Central memory CD8-positive, alpha-beta T cell (primary cell): ENCODE measurements around the gene CRYGB.

Experiments used
- ATAC-seq: fragments of 150-1000 bp; cut with Tn5 transposase; replicated peaks from 2 replicates; pipeline ENCODE4 v1.10.0; 2022; ENCODE audit warnings: mild to moderate bottlenecking, moderate FRiP score, moderate number of reproducible peaks; ENCODE audit not compliant: poor library complexity, severe bottlenecking; ENCODE audit errors: extremely low read depth
- DNase-seq, 2 donors: peaks; one replicate each; pipeline ENCODE4 v3.0.0; 2021; ENCODE audit warnings: low spot score in 2 of 2
- H3K27ac Mint-ChIP-seq: one replicate; pipeline ENCODE4 v1.8.0; 2022; ENCODE audit warnings: low read depth, mild to moderate bottlenecking, moderate library complexity, mixed read lengths
- H3K27me3 Mint-ChIP-seq: one replicate; pipeline ENCODE4 v1.8.0; 2022; ENCODE audit warnings: mixed read lengths
- H3K36me3 Mint-ChIP-seq: one replicate; pipeline ENCODE4 v1.8.0; 2022; ENCODE audit warnings: mild to moderate bottlenecking, moderate library complexity, mixed read lengths; ENCODE audit not compliant: insufficient read depth
- H3K4me1 Mint-ChIP-seq: one replicate; pipeline ENCODE4 v1.8.0; 2022; ENCODE audit warnings: mixed read lengths
- H3K4me3 Mint-ChIP-seq: one replicate; pipeline ENCODE4 v1.8.0; 2022; ENCODE audit warnings: mild to moderate bottlenecking, moderate library complexity, mixed read lengths
- H3K9me3 Mint-ChIP-seq: one replicate; pipeline ENCODE4 v1.8.0; 2022; ENCODE audit warnings: mixed read lengths

Gene CRYGB, protein sequence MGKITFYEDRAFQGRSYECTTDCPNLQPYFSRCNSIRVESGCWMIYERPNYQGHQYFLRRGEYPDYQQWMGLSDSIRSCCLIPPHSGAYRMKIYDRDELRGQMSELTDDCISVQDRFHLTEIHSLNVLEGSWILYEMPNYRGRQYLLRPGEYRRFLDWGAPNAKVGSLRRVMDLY

DNA sequence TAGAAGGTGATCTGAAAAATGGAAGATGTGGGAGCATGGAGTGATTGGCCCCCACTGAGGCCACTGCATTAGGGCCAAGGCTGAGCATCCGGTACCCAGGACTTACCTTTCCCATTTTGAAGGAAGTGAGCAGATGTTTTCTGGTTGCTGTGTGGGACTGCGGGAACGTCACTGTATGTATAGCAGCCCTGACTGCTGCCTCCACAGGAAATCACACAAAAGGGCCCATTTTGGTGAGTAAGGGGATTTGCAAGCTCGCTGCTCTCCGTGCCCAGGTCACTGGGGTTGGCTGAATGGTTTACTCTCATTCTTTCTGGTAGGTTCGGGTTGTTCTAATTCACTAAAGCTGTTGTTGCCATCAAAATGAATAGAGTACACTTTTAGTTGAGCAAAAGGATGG lies at the start of gene CRYGB:
CRYGB (minus strand) TSS at position 153 of the 400 bp plus-strand sequence; CDS start at position 115, 38 bp downstream.
- Mint-ChIP-seq H3K27me3 (peaks cover 10% of the 10 kb centered on the region), H3K4me3 (no peak within 1 kb of the TSS), H3K36me3 (peaks cover 2% of the 10 kb centered on the region), H3K9me3 (no peaks in the 10 kb centered on the region), H3K4me1 (no peaks in the 10 kb centered on the region), H3K27ac (no peak within 1 kb of the TSS)
- no peak for DNase-seq
- no peak for ATAC-seq

DNA sequence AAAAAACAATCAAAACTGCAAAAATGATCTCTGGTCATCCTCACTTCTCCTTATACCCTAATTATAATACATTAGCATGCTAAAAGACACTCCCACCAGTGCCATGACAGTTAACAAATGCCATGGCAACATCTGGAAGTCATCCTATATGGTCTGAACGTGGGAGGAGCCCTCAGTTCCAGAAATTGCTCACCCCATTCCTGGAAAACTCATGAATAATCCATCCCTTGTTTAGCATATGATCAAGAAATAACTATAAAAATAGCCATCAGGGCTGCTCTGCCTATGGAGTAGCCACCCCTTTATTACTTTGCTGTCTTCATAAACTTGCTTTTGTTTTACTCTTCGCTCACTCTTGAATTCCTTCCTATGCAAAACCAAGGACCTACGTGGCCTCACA lies 49.6 kb upstream of the CRYGB start:
- H3K27ac Mint-ChIP-seq, result no peak overlapping the region
- no peaks in the 10 kb centered on the region for H3K9me3 Mint-ChIP-seq
- no peaks in the 10 kb centered on the region for H3K4me1 Mint-ChIP-seq
- H3K4me3 Mint-ChIP-seq, result no peak overlapping the region
- ATAC-seq, result no peak
- H3K36me3 Mint-ChIP-seq, result no peaks in the 10 kb centered on the region
- DNase-seq, result no peak
- H3K27me3 Mint-ChIP-seq, result peaks cover 11% of the 10 kb centered on the region

DNA sequence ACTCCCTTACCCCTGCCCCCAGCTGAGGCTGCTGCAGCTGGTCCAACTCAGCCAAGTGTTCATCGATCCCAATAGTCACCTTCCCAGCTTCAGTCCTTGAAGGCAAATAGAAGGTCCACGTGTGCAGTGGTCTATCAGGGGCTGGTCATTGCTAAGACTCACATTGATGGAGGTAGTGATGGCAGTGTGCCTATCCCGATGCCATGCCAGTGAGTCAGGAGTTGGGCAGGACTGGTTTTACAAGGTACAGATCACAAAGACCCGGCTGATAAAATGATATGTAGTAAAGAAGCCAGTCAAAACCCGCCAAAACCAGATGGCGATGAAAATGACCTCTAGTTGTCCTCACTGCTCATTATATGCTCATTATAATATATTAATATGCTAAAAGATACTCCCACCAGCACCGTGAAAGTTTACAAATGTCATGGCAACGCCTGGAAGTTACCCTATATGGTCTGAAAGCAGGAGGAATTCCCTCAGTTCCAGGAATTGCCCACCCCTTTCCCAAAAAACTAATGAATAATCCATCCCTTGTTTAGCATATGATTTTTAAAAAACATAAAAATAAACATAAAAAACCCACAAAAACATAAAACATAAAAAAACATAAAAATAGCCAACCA lies 46.8 kb upstream of the CRYGB start:
- ATAC-seq (no peak), DNase-seq (no peak)
- H3K27ac Mint-ChIP-seq, result no peak overlapping the region
- H3K36me3 Mint-ChIP-seq, result no peaks in the 10 kb centered on the region
- no peaks in the 10 kb centered on the region for H3K9me3 Mint-ChIP-seq
- peaks cover 18% of the 10 kb centered on the region for H3K27me3 Mint-ChIP-seq
- H3K4me3 Mint-ChIP-seq, result no peak overlapping the region
- no peaks in the 10 kb centered on the region for H3K4me1 Mint-ChIP-seq

DNA sequence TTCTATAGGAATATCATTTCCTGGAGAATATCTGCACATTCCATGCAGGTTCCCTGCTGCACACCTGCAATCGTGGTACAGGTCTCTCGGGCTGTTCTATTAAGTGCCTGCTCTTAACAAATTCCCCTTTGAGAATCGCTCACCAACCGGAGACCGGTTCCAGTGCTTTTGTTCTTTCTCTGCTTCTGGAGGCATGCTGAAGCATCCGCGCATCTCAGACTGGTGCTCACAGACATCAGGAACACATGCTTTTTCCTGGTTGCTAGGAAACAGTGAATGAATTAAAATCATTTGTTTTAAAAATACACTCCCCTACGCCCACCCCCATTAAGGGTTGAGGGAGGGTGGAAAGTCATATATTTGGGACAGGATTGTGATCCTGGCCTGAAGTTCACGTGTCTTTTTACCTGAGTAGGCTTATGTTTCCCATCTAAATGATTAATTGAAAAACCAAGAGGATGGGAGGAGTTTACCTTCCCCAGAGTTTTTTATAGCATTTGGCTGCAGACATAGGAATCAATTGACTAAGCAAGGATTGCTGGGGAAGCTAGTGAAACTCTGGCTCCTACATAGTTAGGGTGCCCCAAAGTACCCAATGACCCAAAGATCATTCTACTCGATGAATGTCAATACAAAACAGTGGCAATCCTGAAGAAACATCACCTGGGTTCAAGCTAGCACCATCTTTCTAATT lies 44.0 kb upstream of the CRYGB start, which contains the start of gene C2orf80:
C2orf80 (minus strand) TSS at position 221 of the 694 bp plus-strand sequence. CDS start 3,044 bp downstream, outside the sequence.
- Mint-ChIP-seq H3K27ac (no peak within 1 kb of the TSS), H3K4me3 (no peak within 1 kb of the TSS), H3K4me1 (no peaks in the 10 kb centered on the region), H3K9me3 (no peaks in the 10 kb centered on the region), H3K27me3 (peaks cover 19% of the 10 kb centered on the region), H3K36me3 (no peaks in the 10 kb centered on the region)
- no peak for ATAC-seq
- no peak for DNase-seq

DNA sequence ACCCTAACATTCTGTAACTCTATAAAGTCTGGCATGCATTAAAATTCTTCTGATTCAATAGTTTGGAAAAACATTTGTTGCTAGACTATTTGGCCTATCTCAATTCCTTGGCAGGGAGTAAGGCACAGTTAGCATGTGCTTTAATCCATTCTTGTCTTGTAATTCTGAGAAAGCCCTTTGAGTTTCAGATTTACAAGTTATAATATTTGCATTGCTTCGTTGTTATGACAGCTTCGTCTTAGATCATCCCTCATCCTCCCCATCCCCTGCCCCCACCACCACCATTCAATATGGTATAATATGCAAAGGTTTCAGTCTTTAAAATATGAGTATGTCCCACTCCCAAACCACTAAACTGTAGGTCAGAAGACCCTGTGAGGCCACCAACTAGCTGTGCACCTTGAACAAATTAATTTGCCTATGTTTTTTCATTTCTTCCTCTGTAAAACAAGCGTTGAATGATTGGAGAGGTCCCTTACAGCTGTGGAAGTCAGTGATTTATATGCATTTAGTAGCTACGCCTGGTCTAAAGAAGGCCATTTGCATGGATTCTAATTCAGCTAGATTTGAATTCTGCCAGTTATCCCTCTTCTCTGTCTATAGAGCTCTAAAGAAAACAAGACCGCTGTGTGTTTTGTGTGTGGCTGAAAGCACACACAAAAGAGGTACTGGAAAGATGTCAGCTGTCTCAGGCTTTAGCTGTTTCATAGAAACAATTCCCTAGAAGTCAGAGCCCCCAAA lies 43.3 kb upstream of the CRYGB start:
- DNase-seq, result no peak
- Mint-ChIP-seq H3K36me3 (no peaks in the 10 kb centered on the region), H3K9me3 (no peaks in the 10 kb centered on the region), H3K27me3 (peaks cover 26% of the 10 kb centered on the region), H3K27ac (no peak overlapping the region), H3K4me1 (no peaks in the 10 kb centered on the region), H3K4me3 (no peak overlapping the region)
- ATAC-seq, result no peak

DNA sequence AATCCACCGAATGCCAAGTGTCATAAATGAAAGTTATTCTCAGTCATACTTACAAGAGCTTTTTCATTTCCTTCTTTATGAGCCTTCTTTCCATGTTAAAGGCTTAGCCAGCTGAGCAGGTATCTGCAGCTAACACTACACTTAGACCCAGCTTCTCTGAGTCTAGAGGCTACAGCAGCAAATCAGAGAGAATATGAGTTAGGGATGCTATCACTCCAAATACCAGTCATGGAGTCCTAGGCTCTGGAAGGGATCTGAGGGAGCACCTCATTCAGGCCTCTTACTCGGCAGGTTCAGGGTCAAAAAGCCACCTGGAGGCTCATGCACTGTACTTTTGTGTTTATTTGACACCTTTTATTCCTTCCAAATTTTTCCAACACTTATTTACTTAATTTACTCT lies 40.9 kb upstream of the CRYGB start:
- no peak for DNase-seq
- Mint-ChIP-seq H3K27me3 (peaks cover 45% of the 10 kb centered on the region), H3K4me3 (no peak overlapping the region), H3K4me1 (no peaks in the 10 kb centered on the region), H3K9me3 (no peaks in the 10 kb centered on the region), H3K27ac (no peak overlapping the region), H3K36me3 (no peaks in the 10 kb centered on the region)
- no peak for ATAC-seq

DNA sequence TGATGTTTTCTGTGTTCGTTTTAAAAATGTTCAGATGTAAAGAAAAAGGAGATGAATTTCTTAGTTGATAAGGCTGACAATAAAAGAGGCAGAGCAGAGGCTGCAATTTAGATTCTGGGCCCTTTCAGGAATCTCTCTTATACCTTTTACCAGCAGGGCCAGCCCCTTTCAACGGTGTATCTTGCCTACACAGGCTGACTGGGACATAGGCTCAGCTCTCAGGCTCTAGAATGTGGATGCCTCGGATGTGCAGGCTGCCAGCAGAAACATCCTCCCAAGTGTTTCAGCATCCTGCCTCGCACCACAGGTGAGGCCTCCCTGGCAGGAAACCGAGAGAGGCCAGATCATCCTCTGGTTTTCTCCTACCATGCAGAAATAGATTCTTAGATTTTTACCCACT lies 40.5 kb upstream of the CRYGB start:
- H3K9me3 Mint-ChIP-seq, result no peaks in the 10 kb centered on the region
- no peak overlapping the region for H3K27ac Mint-ChIP-seq
- no peaks in the 10 kb centered on the region for H3K4me1 Mint-ChIP-seq
- DNase-seq, result no peak
- no peaks in the 10 kb centered on the region for H3K36me3 Mint-ChIP-seq
- no peak for ATAC-seq
- no peak overlapping the region for H3K4me3 Mint-ChIP-seq
- H3K27me3 Mint-ChIP-seq, result peaks cover 45% of the 10 kb centered on the region

DNA sequence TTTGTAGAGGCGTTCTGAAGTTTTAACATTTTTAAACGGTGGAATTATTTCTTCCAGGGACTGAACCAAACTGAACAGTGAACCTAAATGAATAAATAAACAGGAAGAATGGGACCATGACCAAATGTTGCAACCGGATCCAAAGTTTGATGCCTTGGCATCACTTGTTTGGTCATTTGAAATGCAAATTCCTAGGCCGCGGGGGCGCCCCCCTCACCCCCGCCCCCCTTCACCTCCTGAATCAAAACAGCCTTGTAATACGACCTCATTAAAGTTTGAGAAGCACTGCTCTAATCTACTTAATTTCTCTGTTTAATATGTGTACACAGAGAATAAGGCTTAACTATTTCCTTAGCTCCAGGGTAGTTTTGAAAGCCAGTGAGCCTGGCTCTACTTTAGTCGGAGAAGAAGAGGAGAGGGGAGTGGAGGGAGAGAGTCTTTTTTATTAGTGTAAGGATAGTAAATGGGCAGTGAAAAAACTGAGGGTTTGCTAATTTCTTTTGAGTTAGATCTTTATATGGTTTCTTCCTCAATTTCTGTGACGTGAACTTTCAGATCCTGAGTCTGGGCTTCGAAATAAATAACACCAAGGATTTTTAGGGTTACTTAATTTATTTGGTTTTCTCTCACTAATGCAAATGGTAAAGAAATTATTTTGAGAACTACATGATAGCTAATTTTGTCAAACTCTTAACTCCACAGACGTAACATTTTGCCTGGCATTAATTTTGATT lies 38.2 kb upstream of the CRYGB start:
- H3K9me3 Mint-ChIP-seq, result no peaks in the 10 kb centered on the region

DNA sequence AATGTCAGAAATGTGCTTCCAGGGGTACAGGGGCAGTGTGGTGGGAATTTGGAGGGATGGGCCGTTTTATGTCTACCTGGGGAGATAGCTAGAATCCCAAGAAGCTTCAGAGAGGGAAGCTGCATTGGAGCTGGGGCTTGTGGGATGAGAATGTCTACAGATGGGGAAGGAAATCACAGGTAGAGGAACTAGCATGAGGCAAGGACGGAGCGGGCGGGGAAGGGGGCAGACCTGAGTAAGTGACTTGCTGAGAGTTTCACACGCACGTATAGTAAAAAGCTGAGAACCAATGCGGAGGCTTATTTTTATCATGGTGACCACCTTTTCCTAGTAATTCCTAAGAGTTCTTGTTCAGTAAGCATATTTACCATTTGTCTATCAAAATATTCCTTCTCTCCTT lies 37.6 kb upstream of the CRYGB start:
- H3K4me3 Mint-ChIP-seq, result no peak overlapping the region
- DNase-seq (no peak), ATAC-seq (no peak)
- no peak overlapping the region for H3K27ac Mint-ChIP-seq
- H3K9me3 Mint-ChIP-seq, result no peaks in the 10 kb centered on the region
- H3K36me3 Mint-ChIP-seq, result no peaks in the 10 kb centered on the region
- H3K4me1 Mint-ChIP-seq, result no peaks in the 10 kb centered on the region
- peaks cover 35% of the 10 kb centered on the region for H3K27me3 Mint-ChIP-seq

More for the DNA sequence above, 38.2 kb upstream of the CRYGB start:
- no peaks in the 10 kb centered on the region for H3K4me1 Mint-ChIP-seq
- H3K27me3 Mint-ChIP-seq, result peaks cover 35% of the 10 kb centered on the region
- no peaks in the 10 kb centered on the region for H3K36me3 Mint-ChIP-seq
- H3K27ac Mint-ChIP-seq, result no peak overlapping the region
- ATAC-seq (no peak), DNase-seq (no peak)
- H3K4me3 Mint-ChIP-seq, result no peak overlapping the region

DNA sequence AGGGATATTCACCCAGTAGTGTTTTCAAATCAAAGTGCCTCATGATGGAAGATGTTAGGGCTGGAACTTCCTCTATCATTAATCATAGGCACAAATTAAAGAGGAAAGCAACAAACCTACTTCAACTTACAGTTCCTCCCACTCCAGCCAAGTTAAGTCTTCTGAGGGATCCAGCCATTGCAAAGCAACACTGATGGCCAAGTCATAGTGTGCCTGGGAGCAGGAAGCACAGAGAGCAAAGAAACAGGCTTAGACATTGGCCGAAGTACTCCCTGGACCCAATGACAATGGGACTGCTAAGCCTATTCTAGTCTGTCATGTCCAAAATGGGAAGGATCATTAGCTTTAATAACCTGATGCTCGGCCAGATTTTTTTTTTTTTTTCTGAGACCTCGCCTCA lies 36.9 kb upstream of the CRYGB start:
- H3K27ac Mint-ChIP-seq, result no peak overlapping the region
- no peaks in the 10 kb centered on the region for H3K9me3 Mint-ChIP-seq
- no peaks in the 10 kb centered on the region for H3K36me3 Mint-ChIP-seq
- no peak for DNase-seq
- no peak overlapping the region for H3K4me3 Mint-ChIP-seq
- no peaks in the 10 kb centered on the region for H3K4me1 Mint-ChIP-seq
- H3K27me3 Mint-ChIP-seq, result peaks cover 35% of the 10 kb centered on the region
- no peak for ATAC-seq

DNA sequence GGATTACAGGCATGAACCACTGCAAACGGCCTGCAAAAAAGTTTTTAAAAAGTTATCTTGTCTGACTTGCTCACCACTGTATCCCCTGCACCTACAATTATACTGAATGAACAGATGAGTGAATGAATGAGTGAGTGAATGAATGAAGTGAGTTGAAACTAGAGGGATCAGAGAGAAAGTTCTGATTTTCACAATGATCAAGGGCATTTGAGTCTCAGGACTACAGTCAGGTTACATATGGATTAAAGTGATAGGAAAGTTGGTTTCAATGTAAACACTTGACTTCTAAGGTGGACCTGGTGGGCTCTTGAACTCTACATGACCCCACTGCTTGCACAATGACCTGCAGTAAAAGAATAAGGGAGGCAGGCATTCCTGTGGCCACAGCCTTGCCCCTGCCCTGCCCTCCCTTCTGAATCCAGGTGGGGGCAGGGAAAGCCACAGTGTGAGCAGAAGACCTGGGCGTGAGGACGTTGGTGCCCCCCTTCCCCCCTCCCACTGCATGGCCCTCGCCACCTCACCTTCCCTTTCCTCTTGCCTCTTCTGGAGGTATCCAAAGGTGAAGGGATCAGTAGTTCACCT lies 33.2 kb upstream of the CRYGB start:
- peaks cover 3% of the 10 kb centered on the region for H3K36me3 Mint-ChIP-seq
- no peaks in the 10 kb centered on the region for H3K4me1 Mint-ChIP-seq
- H3K4me3 Mint-ChIP-seq, result no peak overlapping the region
- DNase-seq (no peak), ATAC-seq (no peak)
- H3K9me3 Mint-ChIP-seq, result no peaks in the 10 kb centered on the region
- peaks cover 22% of the 10 kb centered on the region for H3K27me3 Mint-ChIP-seq
- H3K27ac Mint-ChIP-seq, result no peak overlapping the region

DNA sequence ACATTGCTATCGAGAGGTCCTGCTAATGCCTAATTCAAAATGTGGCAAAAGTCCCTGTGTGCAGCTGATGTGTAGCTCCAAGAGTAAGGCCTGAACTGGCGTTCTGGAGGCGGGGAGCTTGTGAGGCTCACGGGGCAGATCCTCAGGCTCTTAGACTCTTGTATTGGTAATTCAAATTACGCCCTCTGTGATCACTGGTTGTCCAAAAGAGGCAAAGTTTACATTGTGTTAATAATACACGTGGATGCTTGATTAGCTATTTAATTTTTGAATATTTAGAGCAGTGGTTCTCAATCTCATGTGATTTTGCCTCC lies 29.8 kb upstream of the CRYGB start:
- Mint-ChIP-seq H3K27me3 (peaks cover 28% of the 10 kb centered on the region), H3K4me3 (no peak overlapping the region), H3K4me1 (no peaks in the 10 kb centered on the region), H3K9me3 (no peaks in the 10 kb centered on the region), H3K27ac (no peak overlapping the region), H3K36me3 (peaks cover 3% of the 10 kb centered on the region)
- ATAC-seq, result no peak
- DNase-seq, result no peak
